Loucy (cell line): ENCODE measurements around the gene ARHGEF16.

Experiments used
- EZH2phosphoT487 ChIP-seq: fragments of 200-600 bp; IDR thresholded peaks from 2 replicates; pipeline ENCODE4 v1.6.1; 2018; ENCODE audit warnings: antibody characterized with exemption, mild to moderate bottlenecking, moderate library complexity, borderline replicate concordance
- TF ChIP-seq, protein P1 (sequence below): fragments of 200-600 bp; sonication (generic); conservative IDR thresholded peaks from 2 replicates; pipeline ENCODE4 v1.5.1; 2014; ENCODE audit warnings: mild to moderate bottlenecking, antibody characterized with exemption, low read length

DNA sequence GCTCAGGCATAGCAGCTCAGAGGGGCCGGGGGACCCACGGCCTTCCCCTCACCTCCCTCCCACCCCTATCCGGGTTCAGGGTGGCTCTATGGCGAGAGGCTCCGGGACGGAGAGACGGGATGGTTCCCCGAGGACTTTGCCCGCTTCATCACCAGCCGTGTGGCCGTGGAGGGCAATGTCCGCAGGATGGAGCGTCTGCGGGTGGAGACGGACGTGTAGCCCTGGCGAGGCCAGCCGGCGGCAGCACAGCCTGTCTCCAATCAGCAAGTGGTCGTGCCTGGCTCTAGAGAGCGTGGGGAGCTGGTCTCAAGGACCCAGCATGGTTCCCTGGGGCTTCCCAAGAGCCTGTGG is 25.9 kb downstream of the ARHGEF16 start:
- TF ChIP-seq, protein P1, sequence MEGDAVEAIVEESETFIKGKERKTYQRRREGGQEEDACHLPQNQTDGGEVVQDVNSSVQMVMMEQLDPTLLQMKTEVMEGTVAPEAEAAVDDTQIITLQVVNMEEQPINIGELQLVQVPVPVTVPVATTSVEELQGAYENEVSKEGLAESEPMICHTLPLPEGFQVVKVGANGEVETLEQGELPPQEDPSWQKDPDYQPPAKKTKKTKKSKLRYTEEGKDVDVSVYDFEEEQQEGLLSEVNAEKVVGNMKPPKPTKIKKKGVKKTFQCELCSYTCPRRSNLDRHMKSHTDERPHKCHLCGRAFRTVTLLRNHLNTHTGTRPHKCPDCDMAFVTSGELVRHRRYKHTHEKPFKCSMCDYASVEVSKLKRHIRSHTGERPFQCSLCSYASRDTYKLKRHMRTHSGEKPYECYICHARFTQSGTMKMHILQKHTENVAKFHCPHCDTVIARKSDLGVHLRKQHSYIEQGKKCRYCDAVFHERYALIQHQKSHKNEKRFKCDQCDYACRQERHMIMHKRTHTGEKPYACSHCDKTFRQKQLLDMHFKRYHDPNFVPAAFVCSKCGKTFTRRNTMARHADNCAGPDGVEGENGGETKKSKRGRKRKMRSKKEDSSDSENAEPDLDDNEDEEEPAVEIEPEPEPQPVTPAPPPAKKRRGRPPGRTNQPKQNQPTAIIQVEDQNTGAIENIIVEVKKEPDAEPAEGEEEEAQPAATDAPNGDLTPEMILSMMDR: no peak
- no peak for TF ChIP-seq EZH2phosphoT487
